Measurements from ENCODE around the gene PRAF2.

PRAF2 gene

GRCh38 chrX:49077941-49078340, 4.1 kb upstream of the PRAF2 start:
- no peak overlapping the region for H3K4me3 ChIP-seq (ENCODE audit: low read length)
- TF ChIP-seq CTCF (conservative IDR thresholded peaks at IDR 0.05; ENCODE audit: low read length) = no peak
- no peak for DNase-seq (ENCODE audit: low read depth)

DNA sequence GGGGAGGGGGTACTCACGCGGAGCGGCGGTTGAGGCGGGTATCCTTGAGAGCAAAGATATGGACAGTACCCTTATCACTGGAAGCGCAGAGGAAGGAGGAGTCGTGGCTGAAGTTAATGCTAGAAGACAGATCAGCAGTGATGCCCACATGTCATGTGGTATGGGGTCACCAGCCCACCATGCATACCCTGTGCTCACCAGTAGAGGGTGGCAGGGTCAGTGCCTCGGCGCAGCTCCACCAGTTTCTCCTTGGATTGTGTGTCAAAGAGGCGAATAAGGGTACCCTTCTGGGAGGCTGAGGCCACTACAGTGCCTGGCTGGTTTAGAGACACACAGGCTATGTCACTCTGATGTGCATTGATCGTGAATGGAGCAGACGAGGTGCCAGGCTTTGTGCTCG, 1.5 kb upstream of the PRAF2 start:
- no peak overlapping the region for H3K4me3 ChIP-seq (ENCODE audit: low read length)
- TF ChIP-seq CTCF (conservative IDR thresholded peaks at IDR 0.05; ENCODE audit: low read length) = no peak
- DNase-seq (ENCODE audit: low read depth) = no peak

- no peak for TF ChIP-seq CTCF (conservative IDR thresholded peaks at IDR 0.05; ENCODE audit: low read length)
- no peak for DNase-seq (ENCODE audit: low read depth)
- peak overlapping the region; percentile 74 for H3K4me3 ChIP-seq (ENCODE audit: low read length)
Measured at GRCh38 chrX:49072712-49073095, 1.1 kb downstream of the PRAF2 start.

- no peak for TF ChIP-seq CTCF (conservative IDR thresholded peaks at IDR 0.05; ENCODE audit: low read length)
- DNase-seq (ENCODE audit: low read depth) = peak; percentile 73
- peak overlapping the region; percentile 74 for H3K4me3 ChIP-seq (ENCODE audit: low read length)
Measured at GRCh38 chrX:49071877-49072711, 1.7 kb downstream of the PRAF2 start.

- no peak overlapping the region for H3K4me3 ChIP-seq (ENCODE audit: low read length)
- DNase-seq (ENCODE audit: low read depth) = no peak
- no peak for TF ChIP-seq CTCF (conservative IDR thresholded peaks at IDR 0.05; ENCODE audit: low read length)
Measured at GRCh38 chrX:49070988-49071387, 2.8 kb downstream of the PRAF2 start.

GRCh38 chrX:49069038-49069437, 4.8 kb downstream of the PRAF2 start:
- H3K4me3 ChIP-seq (ENCODE audit: low read length) = no peak overlapping the region
- DNase-seq (ENCODE audit: low read depth) = no peak
- no peak for TF ChIP-seq CTCF (conservative IDR thresholded peaks at IDR 0.05; ENCODE audit: low read length)
